ENCODE measurements around the gene FGFR2.

- TF ChIP-seq, protein P1, sequence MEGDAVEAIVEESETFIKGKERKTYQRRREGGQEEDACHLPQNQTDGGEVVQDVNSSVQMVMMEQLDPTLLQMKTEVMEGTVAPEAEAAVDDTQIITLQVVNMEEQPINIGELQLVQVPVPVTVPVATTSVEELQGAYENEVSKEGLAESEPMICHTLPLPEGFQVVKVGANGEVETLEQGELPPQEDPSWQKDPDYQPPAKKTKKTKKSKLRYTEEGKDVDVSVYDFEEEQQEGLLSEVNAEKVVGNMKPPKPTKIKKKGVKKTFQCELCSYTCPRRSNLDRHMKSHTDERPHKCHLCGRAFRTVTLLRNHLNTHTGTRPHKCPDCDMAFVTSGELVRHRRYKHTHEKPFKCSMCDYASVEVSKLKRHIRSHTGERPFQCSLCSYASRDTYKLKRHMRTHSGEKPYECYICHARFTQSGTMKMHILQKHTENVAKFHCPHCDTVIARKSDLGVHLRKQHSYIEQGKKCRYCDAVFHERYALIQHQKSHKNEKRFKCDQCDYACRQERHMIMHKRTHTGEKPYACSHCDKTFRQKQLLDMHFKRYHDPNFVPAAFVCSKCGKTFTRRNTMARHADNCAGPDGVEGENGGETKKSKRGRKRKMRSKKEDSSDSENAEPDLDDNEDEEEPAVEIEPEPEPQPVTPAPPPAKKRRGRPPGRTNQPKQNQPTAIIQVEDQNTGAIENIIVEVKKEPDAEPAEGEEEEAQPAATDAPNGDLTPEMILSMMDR (IDR thresholded peaks at IDR 0.05) = no peak
- TF ChIP-seq POLR2AphosphoS5 (IDR thresholded peaks at IDR 0.05) = no peak
Measured at GRCh38 chr10:121573538-121573941, 24.7 kb downstream of the FGFR2 start.

Data from breast epithelium (tissue), 3 donors.